Measurements from ENCODE around the gene DACH1. TPM values are rescaled to one million over a fixed set of nuclear protein-coding genes. Genes with fewer than 3 reads are reported as not detected.

The DACH1 gene
- total and polyA plus RNA-seq, 2 of the 8 experiments (the other 6 are each of a cell fraction or from before 2014, with no cell fraction given), result 0.12 to 0.67 TPM

- TF ChIP-seq, protein P1, sequence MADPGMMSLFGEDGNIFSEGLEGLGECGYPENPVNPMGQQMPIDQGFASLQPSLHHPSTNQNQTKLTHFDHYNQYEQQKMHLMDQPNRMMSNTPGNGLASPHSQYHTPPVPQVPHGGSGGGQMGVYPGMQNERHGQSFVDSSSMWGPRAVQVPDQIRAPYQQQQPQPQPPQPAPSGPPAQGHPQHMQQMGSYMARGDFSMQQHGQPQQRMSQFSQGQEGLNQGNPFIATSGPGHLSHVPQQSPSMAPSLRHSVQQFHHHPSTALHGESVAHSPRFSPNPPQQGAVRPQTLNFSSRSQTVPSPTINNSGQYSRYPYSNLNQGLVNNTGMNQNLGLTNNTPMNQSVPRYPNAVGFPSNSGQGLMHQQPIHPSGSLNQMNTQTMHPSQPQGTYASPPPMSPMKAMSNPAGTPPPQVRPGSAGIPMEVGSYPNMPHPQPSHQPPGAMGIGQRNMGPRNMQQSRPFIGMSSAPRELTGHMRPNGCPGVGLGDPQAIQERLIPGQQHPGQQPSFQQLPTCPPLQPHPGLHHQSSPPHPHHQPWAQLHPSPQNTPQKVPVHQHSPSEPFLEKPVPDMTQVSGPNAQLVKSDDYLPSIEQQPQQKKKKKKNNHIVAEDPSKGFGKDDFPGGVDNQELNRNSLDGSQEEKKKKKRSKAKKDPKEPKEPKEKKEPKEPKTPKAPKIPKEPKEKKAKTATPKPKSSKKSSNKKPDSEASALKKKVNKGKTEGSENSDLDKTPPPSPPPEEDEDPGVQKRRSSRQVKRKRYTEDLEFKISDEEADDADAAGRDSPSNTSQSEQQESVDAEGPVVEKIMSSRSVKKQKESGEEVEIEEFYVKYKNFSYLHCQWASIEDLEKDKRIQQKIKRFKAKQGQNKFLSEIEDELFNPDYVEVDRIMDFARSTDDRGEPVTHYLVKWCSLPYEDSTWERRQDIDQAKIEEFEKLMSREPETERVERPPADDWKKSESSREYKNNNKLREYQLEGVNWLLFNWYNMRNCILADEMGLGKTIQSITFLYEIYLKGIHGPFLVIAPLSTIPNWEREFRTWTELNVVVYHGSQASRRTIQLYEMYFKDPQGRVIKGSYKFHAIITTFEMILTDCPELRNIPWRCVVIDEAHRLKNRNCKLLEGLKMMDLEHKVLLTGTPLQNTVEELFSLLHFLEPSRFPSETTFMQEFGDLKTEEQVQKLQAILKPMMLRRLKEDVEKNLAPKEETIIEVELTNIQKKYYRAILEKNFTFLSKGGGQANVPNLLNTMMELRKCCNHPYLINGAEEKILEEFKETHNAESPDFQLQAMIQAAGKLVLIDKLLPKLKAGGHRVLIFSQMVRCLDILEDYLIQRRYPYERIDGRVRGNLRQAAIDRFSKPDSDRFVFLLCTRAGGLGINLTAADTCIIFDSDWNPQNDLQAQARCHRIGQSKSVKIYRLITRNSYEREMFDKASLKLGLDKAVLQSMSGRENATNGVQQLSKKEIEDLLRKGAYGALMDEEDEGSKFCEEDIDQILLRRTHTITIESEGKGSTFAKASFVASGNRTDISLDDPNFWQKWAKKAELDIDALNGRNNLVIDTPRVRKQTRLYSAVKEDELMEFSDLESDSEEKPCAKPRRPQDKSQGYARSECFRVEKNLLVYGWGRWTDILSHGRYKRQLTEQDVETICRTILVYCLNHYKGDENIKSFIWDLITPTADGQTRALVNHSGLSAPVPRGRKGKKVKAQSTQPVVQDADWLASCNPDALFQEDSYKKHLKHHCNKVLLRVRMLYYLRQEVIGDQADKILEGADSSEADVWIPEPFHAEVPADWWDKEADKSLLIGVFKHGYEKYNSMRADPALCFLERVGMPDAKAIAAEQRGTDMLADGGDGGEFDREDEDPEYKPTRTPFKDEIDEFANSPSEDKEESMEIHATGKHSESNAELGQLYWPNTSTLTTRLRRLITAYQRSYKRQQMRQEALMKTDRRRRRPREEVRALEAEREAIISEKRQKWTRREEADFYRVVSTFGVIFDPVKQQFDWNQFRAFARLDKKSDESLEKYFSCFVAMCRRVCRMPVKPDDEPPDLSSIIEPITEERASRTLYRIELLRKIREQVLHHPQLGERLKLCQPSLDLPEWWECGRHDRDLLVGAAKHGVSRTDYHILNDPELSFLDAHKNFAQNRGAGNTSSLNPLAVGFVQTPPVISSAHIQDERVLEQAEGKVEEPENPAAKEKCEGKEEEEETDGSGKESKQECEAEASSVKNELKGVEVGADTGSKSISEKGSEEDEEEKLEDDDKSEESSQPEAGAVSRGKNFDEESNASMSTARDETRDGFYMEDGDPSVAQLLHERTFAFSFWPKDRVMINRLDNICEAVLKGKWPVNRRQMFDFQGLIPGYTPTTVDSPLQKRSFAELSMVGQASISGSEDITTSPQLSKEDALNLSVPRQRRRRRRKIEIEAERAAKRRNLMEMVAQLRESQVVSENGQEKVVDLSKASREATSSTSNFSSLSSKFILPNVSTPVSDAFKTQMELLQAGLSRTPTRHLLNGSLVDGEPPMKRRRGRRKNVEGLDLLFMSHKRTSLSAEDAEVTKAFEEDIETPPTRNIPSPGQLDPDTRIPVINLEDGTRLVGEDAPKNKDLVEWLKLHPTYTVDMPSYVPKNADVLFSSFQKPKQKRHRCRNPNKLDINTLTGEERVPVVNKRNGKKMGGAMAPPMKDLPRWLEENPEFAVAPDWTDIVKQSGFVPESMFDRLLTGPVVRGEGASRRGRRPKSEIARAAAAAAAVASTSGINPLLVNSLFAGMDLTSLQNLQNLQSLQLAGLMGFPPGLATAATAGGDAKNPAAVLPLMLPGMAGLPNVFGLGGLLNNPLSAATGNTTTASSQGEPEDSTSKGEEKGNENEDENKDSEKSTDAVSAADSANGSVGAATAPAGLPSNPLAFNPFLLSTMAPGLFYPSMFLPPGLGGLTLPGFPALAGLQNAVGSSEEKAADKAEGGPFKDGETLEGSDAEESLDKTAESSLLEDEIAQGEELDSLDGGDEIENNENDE (IDR thresholded peaks at IDR 0.05; ENCODE audit: insufficient replicate concordance, low read length), result no peak
- TF ChIP-seq RBBP5 (IDR thresholded peaks at IDR 0.05; ENCODE audit: borderline replicate concordance, low read depth, low read length) (no peak), GTF2F1 (IDR thresholded peaks at IDR 0.05; ENCODE audit: borderline replicate concordance, low read depth, low read length) (no peak), NRF1 (IDR thresholded peaks at IDR 0.05; ENCODE audit: low read depth, low read length) (no peak), SIN3A (conservative IDR thresholded peaks at IDR 0.05 in 1 of 2, IDR thresholded peaks at IDR 0.05 in 1 of 2; ENCODE audit: low read depth in 1 of 2, low read length in 2 of 2) (no peak), RAD21 (IDR thresholded peaks at IDR 0.05 in 1 of 2, conservative IDR thresholded peaks at IDR 0.05 in 1 of 2; ENCODE audit: low read depth in 2 of 2, low read length in 2 of 2) (no peak), RNF2 (IDR thresholded peaks at IDR 0.05; ENCODE audit: borderline replicate concordance, low read depth, low read length, missing control alignments, poor library complexity, severe bottlenecking) (no peak), SP1 (IDR thresholded peaks at IDR 0.05; ENCODE audit: low read depth, low read length) (no peak)
Observed at GRCh38 chr13:71813187-71813586, 53.8 kb downstream of the DACH1 start (continued).

All from H1 (cell line).